ENCODE results near the gene PDE12.

Gene PDE12

DNA sequence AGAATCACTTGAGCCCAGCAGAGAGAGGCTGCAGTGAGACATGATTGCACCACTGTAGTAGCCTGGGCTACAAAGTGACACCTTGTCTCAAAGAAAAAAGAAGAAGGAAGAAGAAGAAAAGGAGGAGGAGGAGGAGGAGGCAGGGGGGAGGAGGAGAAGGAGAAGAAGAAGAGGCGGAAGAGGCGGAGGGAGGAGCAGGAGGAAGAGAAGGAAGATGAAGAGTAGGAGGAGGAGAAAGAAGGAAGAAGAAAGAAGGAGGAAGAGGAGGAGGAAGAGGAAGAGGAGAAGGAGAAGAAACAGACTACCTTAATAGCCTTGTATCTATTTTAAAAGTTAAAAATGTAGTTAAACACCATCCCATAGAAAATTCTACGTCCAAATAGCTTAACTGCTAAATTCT lies 60.2 kb downstream of the PDE12 start:
- H3K9ac ChIP-seq (ENCODE audit: low read length), result no peak overlapping the region

More for the DNA sequence above, 60.2 kb downstream of the PDE12 start:
- Histone ChIP-seq H3K4me1 (ENCODE audit: control insufficient read depth, insufficient read depth, low read length) (no peaks in the 10 kb centered on the region), H3K4me3 (ENCODE audit: low read length) (no peak overlapping the region), H3K36me3 (ENCODE audit: control insufficient read depth, insufficient read depth, low read length, severe bottlenecking) (peaks cover 3% of the 10 kb centered on the region), H3K27me3 (replicated peaks; ENCODE audit: control insufficient read depth, insufficient read depth, low read length) (no peaks in the 10 kb centered on the region), H3K9me3 (ENCODE audit: control insufficient read depth, low read length) (no peaks in the 10 kb centered on the region)
- no peak for DNase-seq (ENCODE audit: low read depth)

All from adipocyte (in vitro differentiated cells).